ACC112 (cell line): ENCODE data around the gene SDK2.
"Not testable (repeated sequence)": the region's sequence is repeated elsewhere in the genome, so short reads cannot be mapped to it uniquely, and the experiment has no call there.

Source experiments
- H2AFZ ChIP-seq: fragments of 200-600 bp; sonication (generic); one replicate; pipeline ENCODE4 v1.6.0; 2017; ENCODE audit warnings: antibody characterized with exemption, low read length; ENCODE audit not compliant: unreplicated experiment
- H3K27ac ChIP-seq: fragments of 200-600 bp; sonication (generic); 2 replicates; pipeline ENCODE4 v1.5.1; 2014; ENCODE audit warnings: low read depth, mild to moderate bottlenecking, antibody characterized with exemption, low read length, moderate library complexity
- H3K27me3 ChIP-seq: fragments of 200-600 bp; sonication (generic); 2 replicates; pipeline ENCODE4 v1.6.1; 2014; ENCODE audit warnings: mild to moderate bottlenecking, antibody characterized with exemption, low read length, moderate library complexity, mixed read lengths; ENCODE audit not compliant: insufficient read depth
- H3K36me3 ChIP-seq: fragments of 200-600 bp; sonication (generic); 2 replicates; pipeline ENCODE4 v1.6.1; 2016; ENCODE audit warnings: mild to moderate bottlenecking, antibody characterized with exemption, low read length, moderate library complexity, mixed read lengths; ENCODE audit not compliant: insufficient read depth
- H3K4me1 ChIP-seq: fragments of 200-600 bp; sonication (generic); one replicate; pipeline ENCODE4 v1.6.1; 2016; ENCODE audit warnings: low read length, mixed read lengths; ENCODE audit not compliant: insufficient read depth, unreplicated experiment, control insufficient read depth
- H3K4me3 ChIP-seq: fragments of 200-600 bp; sonication (generic); 2 replicates; pipeline ENCODE4 v1.5.1; 2014; ENCODE audit warnings: mild to moderate bottlenecking, low read depth, low read length
- H3K79me2 ChIP-seq: fragments of 200-600 bp; sonication (generic); one replicate; pipeline ENCODE4 v1.6.0; 2016; ENCODE audit warnings: low read length; ENCODE audit not compliant: control insufficient read depth, unreplicated experiment, insufficient read depth

SDK2 gene

DNA sequence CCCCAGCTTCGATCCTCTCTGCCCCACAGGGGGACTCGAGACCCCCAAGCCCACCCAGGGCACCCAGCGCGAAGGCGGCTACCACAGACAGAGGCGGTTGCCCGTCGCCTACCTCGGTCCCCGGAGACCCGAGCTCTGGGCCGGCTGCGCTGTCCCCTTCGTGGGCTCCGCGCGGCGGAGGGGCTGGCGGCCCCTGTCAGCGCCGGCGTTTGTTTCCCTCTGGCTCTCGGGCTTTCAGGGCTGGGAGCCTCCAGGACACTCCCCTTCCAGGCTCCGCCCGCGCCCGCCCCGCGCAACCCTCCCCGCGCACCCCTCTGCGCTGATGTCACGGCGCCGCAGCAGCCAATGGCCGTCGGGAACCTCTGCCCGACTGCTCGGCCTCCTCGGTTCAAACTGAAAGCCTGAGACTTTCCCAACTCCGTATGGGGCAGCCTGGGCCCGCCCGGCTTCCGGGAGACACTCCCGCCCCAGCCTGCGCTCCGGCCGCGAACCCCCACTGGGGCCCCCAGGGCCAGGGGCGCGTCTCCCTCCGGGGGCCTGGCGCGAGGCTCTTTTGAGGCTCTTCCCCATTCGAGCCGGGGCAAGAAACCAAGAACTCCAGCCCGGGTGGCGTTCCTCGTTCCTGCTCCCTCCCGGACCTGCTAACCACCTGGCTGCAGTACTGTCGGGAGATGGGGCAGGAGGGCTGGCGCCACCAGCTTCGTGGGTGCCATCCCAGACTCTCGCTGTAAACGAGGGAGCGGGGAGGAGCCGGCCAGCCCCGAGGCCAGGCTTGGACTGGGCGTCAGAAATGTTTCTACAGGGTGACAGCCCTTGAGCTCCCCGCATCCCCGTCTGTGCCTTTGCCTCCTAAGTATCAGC, 332.2 kb downstream of the SDK2 start, which contains the start of gene CDC42EP4:
Gene CDC42EP4 (minus strand): TSS at position 221 of the 861 bp plus-strand sequence. CDS start 25,501 bp downstream, outside the sequence.
- H3K4me1 ChIP-seq: peaks cover 29% of the 10 kb centered on the region
- H2AFZ ChIP-seq: peak within 1 kb of the TSS; percentile 81
- peak within 1 kb of the TSS; percentile 97 for H3K4me3 ChIP-seq
- peaks cover 42% of the 10 kb centered on the region for H3K79me2 ChIP-seq
- H3K27ac ChIP-seq: peak within 1 kb of the TSS; percentile 75
- H3K27me3 ChIP-seq: no peaks in the 10 kb centered on the region
- H3K36me3 ChIP-seq: no peaks in the 10 kb centered on the region

DNA sequence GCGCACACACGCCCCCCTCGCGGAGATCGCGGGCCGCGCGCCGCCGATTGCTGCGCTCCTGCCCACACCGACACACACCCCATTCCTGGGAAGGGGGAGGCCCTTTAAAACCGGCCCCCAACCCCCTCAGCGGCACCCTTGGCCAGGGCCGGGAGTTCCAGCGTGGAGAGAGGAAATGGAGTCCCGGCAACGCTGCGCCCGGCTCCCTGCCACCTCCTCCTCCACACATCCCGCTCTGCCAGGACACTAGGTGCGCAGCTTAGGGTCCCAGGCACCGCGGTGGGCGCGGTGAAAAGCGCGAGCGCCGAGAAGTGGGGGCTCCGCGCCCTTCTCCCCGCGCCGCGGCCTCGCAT, 332.8 kb downstream of the SDK2 start:
- Histone ChIP-seq H3K36me3 (no peaks in the 10 kb centered on the region), H3K79me2 (peaks cover 48% of the 10 kb centered on the region), H3K27ac (peak overlapping the region; percentile 75), H3K27me3 (no peaks in the 10 kb centered on the region), H3K4me1 (peaks cover 30% of the 10 kb centered on the region), H3K4me3 (peak overlapping the region; percentile 97), H2AFZ (peak overlapping the region; percentile 57)

DNA sequence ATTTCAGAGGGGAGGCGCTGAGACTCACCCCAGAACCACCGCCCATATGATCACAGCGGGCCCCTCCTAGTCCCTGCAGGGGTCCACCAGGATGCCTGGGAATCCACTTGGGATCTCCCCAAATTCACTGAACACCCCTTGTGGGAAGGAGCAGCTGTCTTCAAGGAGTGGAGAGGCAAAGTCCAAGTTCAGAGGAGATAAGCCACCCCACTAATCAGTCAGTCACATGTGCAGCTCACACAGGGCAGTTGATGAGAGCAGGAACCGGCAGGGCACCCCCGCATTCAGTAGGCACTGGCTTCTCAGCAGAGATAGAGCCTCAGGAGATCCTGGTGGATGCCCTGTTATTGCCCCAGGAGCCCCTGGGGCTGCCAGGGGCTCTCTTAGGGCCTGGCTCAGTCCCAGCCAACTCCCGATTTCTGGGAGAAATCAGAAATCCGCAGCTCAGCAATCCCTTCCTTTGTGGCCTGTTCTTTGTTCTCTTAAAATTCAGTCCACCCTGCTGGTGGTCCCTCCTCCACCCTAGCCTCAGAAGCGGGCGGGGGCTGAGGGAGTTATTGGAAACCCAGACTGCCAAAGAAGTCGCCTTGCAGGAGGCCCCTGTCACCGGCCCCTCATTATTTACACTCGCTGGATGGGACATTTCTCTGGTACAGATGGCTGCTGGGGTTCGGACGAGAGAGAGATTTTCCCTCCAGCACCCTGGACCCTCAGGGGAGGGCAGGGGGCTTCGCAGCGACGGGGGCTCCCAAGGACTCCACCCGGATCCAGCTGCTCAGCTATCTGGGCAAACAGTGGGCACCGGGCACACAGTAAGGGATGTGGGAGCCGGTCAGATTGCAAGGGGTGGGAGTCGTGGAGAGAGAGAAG, 334.3 kb downstream of the SDK2 start:
- Histone ChIP-seq H3K36me3 (no peaks in the 10 kb centered on the region), H3K27ac (peak overlapping the region; percentile 75), H3K4me1 (peaks cover 42% of the 10 kb centered on the region), H3K4me3 (peak overlapping the region; percentile 97), H2AFZ (no peak overlapping the region), H3K27me3 (no peaks in the 10 kb centered on the region), H3K79me2 (peaks cover 61% of the 10 kb centered on the region)

DNA sequence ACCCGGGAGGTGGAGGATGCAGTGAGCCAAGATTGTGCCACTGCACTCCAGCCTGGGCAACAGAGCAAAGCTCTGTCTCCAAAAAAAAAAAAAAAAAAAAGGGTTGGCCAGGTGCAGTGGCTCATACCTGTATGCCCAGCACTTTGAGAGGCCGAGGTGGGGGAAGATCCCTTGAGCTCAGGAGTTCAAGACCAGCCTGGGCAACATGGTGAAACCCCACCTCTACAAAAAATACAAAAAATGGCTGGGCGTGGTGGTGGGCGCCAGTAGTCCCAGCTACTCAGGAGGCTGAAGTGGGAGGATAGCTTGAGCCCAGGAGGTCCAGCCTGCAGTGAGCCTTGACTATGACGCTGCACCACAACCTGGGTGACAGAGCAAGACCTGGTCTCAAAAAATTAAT, 335.3 kb downstream of the SDK2 start:
- not testable (repeated sequence) for H3K27me3 ChIP-seq, H2AFZ ChIP-seq, H3K36me3 ChIP-seq, H3K27ac ChIP-seq
- Histone ChIP-seq H3K4me3 (peak overlapping the region; percentile 64; the same call in 1 of the 2 replicates), H3K79me2 (peaks cover 70% of the 10 kb centered on the region), H3K4me1 (peaks cover 52% of the 10 kb centered on the region)

DNA sequence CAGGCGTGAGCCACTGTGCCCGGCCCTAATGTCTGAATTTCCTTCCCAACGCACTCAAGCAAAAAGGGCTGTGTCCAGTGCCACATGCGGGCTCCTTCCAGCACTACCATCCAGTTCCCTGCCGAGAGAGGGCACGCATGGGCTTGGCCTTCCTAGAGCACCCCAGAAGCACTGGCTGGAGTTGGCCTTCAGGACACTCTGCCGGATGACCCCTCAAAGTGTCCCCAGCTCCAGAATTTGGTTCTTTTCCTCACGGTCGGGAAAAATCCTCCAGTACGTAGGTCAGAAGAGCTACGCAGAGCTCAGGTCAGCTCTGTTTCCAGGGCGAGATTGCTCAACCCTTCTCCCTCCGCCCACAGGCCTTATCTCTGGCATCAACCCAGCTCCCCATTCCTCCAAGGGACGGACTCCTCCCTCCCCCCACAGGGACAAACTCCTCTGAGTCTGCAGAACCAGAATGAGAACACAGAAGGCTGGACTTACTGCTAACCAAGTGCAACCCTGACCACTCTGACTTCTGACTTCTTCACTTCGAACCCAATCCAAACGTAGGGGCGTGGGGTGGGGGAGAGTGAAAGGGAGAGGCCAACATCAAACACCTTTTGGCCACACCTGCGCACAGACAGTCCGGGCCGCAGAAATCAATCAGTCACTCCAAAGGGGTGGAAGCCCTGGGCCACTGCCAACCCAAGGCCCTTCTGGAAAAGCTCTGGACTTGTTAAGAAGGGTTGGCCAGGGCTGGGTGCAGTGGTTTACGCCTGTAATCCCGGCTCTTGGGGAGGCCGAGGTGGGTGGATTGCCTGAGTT, 336.0 kb downstream of the SDK2 start:
- peak overlapping the region; percentile 76 for H3K27ac ChIP-seq
- H3K27me3 ChIP-seq: no peaks in the 10 kb centered on the region
- H2AFZ ChIP-seq: peak overlapping the region; percentile 28
- peaks cover 60% of the 10 kb centered on the region for H3K4me1 ChIP-seq
- H3K36me3 ChIP-seq: no peaks in the 10 kb centered on the region
- peak overlapping the region; percentile 64 for H3K4me3 ChIP-seq
- H3K79me2 ChIP-seq: peaks cover 78% of the 10 kb centered on the region

- H3K4me3 ChIP-seq: peak overlapping the region; percentile 23; the same call in 1 of the 2 replicates
- peaks cover 58% of the 10 kb centered on the region for H3K4me1 ChIP-seq
- peaks cover 85% of the 10 kb centered on the region for H3K79me2 ChIP-seq
- H3K27ac ChIP-seq: peak overlapping the region; percentile 95
- H2AFZ ChIP-seq: no peak overlapping the region
- H3K27me3 ChIP-seq: no peaks in the 10 kb centered on the region
- H3K36me3 ChIP-seq: no peaks in the 10 kb centered on the region
Observed at GRCh38 chr17:73307130-73307529, 337.1 kb downstream of the SDK2 start.

GRCh38 chr17:73305845-73306836, 338.1 kb downstream of the SDK2 start:
- peak overlapping the region; percentile 95 for H3K27ac ChIP-seq
- peaks cover 87% of the 10 kb centered on the region for H3K79me2 ChIP-seq
- no peaks in the 10 kb centered on the region for H3K36me3 ChIP-seq
- H3K4me3 ChIP-seq: peak overlapping the region; percentile 69
- H2AFZ ChIP-seq: no peak overlapping the region
- no peaks in the 10 kb centered on the region for H3K27me3 ChIP-seq
- H3K4me1 ChIP-seq: peaks cover 63% of the 10 kb centered on the region

DNA sequence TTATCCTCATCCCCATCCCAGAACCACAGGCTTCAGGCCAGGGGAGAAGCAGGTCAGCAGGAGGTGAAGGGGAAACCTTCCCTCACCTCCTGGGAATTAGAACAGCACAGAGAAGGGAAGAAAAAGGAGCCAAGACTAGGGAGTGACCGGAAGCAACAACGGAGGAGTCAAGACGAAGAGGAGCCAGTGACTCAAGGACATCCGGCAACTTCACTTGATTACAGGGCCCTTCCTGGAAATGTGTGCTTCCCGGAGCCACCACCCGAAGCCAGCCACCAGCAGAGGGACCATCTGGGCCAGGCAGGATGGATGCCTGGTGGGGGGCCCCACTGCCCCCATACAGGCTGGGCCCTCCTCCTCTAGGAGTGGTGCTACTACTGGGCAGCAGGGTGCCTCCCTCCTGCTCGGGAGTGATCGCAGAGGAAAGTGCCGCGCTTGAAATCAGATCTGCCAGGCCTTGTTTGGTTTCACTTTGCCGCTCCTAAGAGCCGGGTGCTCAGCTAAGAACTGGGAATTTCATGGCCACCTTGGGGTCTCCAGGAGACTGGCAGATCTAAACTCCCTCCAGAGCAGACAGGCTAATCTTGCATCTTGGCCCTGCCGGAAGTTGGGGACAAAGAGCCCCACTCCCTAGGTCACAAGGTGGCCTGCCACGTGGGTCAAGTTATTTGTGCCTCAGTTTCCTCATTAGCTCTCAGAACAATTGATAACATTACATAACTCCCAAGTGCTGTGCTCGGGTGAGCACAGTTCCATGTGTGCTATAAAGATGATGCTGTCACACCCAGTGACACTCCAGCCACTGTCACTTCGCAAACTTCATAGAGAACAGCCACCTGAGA, 339.1 kb downstream of the SDK2 start:
- peaks cover 89% of the 10 kb centered on the region for H3K79me2 ChIP-seq
- no peaks in the 10 kb centered on the region for H3K36me3 ChIP-seq
- H3K4me1 ChIP-seq: peaks cover 63% of the 10 kb centered on the region
- peak overlapping the region; percentile 95 for H3K27ac ChIP-seq
- H3K27me3 ChIP-seq: no peaks in the 10 kb centered on the region
- peak overlapping the region; percentile 69 for H3K4me3 ChIP-seq
- H2AFZ ChIP-seq: no peak overlapping the region

DNA sequence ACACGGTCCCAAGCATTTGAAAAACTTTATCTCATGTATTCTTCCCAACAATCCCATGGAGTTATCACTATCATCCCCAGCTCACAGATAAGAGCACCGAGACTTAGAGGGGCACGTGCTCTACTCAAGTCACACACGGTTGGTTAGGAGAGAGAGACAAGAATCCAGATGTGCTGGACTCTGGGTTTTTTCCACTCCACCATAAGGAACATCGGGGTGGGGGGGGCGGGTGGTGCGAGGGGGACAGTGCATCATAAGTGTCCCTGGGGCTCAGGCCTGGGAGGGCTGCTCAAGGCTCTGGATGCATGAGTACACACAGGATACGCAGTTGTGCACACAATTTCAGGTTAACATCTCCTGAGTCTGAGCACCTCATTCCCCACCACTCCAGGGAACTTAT, 339.8 kb downstream of the SDK2 start:
- H3K27ac ChIP-seq: peak overlapping the region; percentile 95
- peaks cover 64% of the 10 kb centered on the region for H3K4me1 ChIP-seq
- no peaks in the 10 kb centered on the region for H3K27me3 ChIP-seq
- H3K4me3 ChIP-seq: peak overlapping the region; percentile 69
- H3K36me3 ChIP-seq: no peaks in the 10 kb centered on the region
- peaks cover 89% of the 10 kb centered on the region for H3K79me2 ChIP-seq
- H2AFZ ChIP-seq: no peak overlapping the region
